HL-60/S4 treated with retinoic acid at 250 ng/mL for 4 days and 3 days (cell line): Measurements from ENCODE around the gene IGF1R.

Experiments used
- in situ Hi-C: fragments of 300-500 bp; cut with MboI; formaldehyde crosslinking; loops from 2 replicates; pipeline ENCODE4 v1.7.0; 2022; ENCODE audit warnings: low sequenced_read_pairs

Gene IGF1R

GRCh38 chr15:98767692-98768091 lies 119.4 kb downstream of the IGF1R start:
- in situ Hi-C loops: no loop called here

- in situ Hi-C loops: no loop called here
These were observed 121.5 kb downstream of the IGF1R start for GRCh38 chr15:98769867-98770266.

GRCh38 chr15:98770984-98771383 lies 122.6 kb downstream of the IGF1R start:
- in situ Hi-C loops: no loop called here

- in situ Hi-C loops: no loop called here
These were observed 123.2 kb downstream of the IGF1R start for GRCh38 chr15:98771541-98771940.

- in situ Hi-C loops: no loop called here
These were observed 124.6 kb downstream of the IGF1R start for GRCh38 chr15:98772895-98773294.

GRCh38 chr15:98773616-98774015 lies 125.3 kb downstream of the IGF1R start:
- in situ Hi-C loops: no loop called here

- in situ Hi-C loops: no loop called here
These were observed 126.6 kb downstream of the IGF1R start for GRCh38 chr15:98774756-98775497.

GRCh38 chr15:98775498-98776230 lies 127.3 kb downstream of the IGF1R start:
- in situ Hi-C loops: no loop called here

- in situ Hi-C loops: no loop called here
These were observed 128.4 kb downstream of the IGF1R start for GRCh38 chr15:98776607-98777281.

GRCh38 chr15:98777426-98777825 lies 129.1 kb downstream of the IGF1R start:
- in situ Hi-C loops: no loop called here

GRCh38 chr15:98778263-98778959 lies 130.1 kb downstream of the IGF1R start:
- in situ Hi-C loops: no loop called here

- in situ Hi-C loops: no loop called here
These were observed 130.6 kb downstream of the IGF1R start for GRCh38 chr15:98778960-98779359.

- in situ Hi-C loops: no loop called here
These were observed 131.2 kb downstream of the IGF1R start for GRCh38 chr15:98779463-98780071.

GRCh38 chr15:98781838-98782237 lies 133.5 kb downstream of the IGF1R start:
- in situ Hi-C loops: no loop called here

- in situ Hi-C loops: no loop called here
These were observed 134.5 kb downstream of the IGF1R start for GRCh38 chr15:98782801-98783200.

- in situ Hi-C loops: no loop called here
These were observed 137.1 kb downstream of the IGF1R start for GRCh38 chr15:98785431-98785806.

GRCh38 chr15:98785807-98786621 lies 137.7 kb downstream of the IGF1R start:
- in situ Hi-C loops: no loop called here

- in situ Hi-C loops: no loop called here
These were observed 138.4 kb downstream of the IGF1R start for GRCh38 chr15:98786717-98787116.

- in situ Hi-C loops: no loop called here
These were observed 138.9 kb downstream of the IGF1R start for GRCh38 chr15:98787194-98787593.
